HG03175 (cell line): ENCODE results near the gene CSK.

ENCODE experiments used
- ATAC-seq: cut with Tn5 transposase; IDR thresholded peaks from one replicate; pipeline ENCODE4 v1.9.1; 2021; ENCODE audit warnings: mild to moderate bottlenecking, moderate library complexity; ENCODE audit not compliant: unreplicated experiment

Gene CSK

GRCh38 chr15:74799856-74800558 is 18.1 kb downstream of the CSK start:
- peak; percentile 67 for ATAC-seq

GRCh38 chr15:74800559-74801094 is 18.7 kb downstream of the CSK start:
- no peak for ATAC-seq

- no peak for ATAC-seq
Measured at GRCh38 chr15:74801311-74801997, 19.6 kb downstream of the CSK start.

GRCh38 chr15:74802290-74802689 is 20.4 kb downstream of the CSK start:
- ATAC-seq = no peak

GRCh38 chr15:74802862-74803447 is 21.1 kb downstream of the CSK start:
- ATAC-seq = no peak

GRCh38 chr15:74804935-74805334 is 23.1 kb downstream of the CSK start:
- no peak for ATAC-seq

- ATAC-seq = no peak
Measured at GRCh38 chr15:74807282-74807681, 25.4 kb downstream of the CSK start.

GRCh38 chr15:74808078-74808839 is 26.4 kb downstream of the CSK start:
- ATAC-seq = no peak

GRCh38 chr15:74808840-74809229 is 27.0 kb downstream of the CSK start:
- ATAC-seq = no peak

GRCh38 chr15:74809242-74809641 is 27.4 kb downstream of the CSK start:
- no peak for ATAC-seq

GRCh38 chr15:74809956-74810355 is 28.1 kb downstream of the CSK start:
- no peak for ATAC-seq

- ATAC-seq = no peak
Measured at GRCh38 chr15:74812533-74812932, 30.7 kb downstream of the CSK start, which contains the start of gene LMAN1L. Gene LMAN1L, plus strand, starts transcription at chr15:74812835. Its CDS starts 20 bp downstream, at chr15:74812855.

- no peak for ATAC-seq
Measured at GRCh38 chr15:74815121-74815934, 33.4 kb downstream of the CSK start.

GRCh38 chr15:74815961-74816360 is 34.1 kb downstream of the CSK start:
- no peak for ATAC-seq

- ATAC-seq = no peak
Measured at GRCh38 chr15:74816624-74817369, 34.9 kb downstream of the CSK start.

- ATAC-seq = no peak
Measured at GRCh38 chr15:74817370-74817737, 35.5 kb downstream of the CSK start.

GRCh38 chr15:74820056-74820455 is 38.2 kb downstream of the CSK start:
- no peak for ATAC-seq

GRCh38 chr15:74821091-74821789 is 39.4 kb downstream of the CSK start:
- ATAC-seq = peak; percentile 88

GRCh38 chr15:74821790-74822158 is 39.9 kb downstream of the CSK start:
- ATAC-seq = no peak
